Measurements from ENCODE around the gene BCL2L13.

- TF ChIP-seq SUZ12 (IDR thresholded peaks at IDR 0.05; ENCODE audit: extremely low read depth, insufficient read depth, insufficient read length) (no peak), ZNF274 (IDR thresholded peaks at IDR 0.05; ENCODE audit: low read depth, low read length) (no peak), YY1 (IDR thresholded peaks at IDR 0.05; ENCODE audit: insufficient read depth, insufficient read length) (no peak)
Observed at GRCh38 chr22:17742527-17742902, 104.0 kb downstream of the BCL2L13 start.
